NCI-H1417 (cell line): Measurements from ENCODE around the gene FANCB.

Source experiments
- DNase-seq, 3 experiments: peaks; one replicate each; lab custom pipeline; 2025; lab: John Stamatoyannopoulos, UW

Gene FANCB

DNA sequence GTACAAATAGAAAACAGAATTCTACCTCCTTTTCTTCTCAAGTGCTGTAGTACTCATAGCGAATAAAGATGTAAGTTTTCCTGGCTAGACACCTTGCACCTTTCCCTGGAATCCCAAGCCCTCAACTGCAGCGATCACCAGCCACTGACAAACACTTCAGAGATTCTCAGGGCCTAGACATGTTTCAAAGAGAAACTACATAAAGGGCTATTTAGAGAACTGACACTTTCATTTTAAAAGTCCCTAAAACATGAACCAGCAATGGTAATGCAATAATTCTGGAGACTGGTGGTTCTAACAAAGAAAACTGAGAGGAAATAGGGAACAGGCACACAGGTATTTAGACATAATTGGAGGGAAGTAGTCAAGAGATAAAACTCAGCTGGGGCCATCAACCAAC is 35.7 kb downstream of the FANCB start:
- no peak for DNase-seq

DNA sequence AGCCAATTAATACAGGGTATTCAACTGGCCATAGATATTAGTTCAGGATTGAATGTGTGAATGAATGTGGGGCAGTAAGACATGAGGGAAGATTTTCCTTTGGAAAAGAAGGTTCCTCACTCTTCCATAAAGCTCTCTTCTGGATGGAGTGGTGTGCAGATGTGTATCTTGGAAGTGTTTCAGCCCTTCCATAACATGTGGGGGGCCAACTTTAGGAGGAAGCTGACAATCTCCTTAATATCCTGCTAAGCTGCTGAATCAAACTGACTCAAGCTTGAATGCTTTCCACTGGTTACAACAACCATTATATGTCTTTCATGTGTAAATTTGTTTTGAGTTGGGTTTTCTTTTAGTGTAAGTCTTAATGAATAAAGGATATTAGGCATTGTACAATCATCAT is 40.3 kb downstream of the FANCB start:
- DNase-seq: no peak

DNA sequence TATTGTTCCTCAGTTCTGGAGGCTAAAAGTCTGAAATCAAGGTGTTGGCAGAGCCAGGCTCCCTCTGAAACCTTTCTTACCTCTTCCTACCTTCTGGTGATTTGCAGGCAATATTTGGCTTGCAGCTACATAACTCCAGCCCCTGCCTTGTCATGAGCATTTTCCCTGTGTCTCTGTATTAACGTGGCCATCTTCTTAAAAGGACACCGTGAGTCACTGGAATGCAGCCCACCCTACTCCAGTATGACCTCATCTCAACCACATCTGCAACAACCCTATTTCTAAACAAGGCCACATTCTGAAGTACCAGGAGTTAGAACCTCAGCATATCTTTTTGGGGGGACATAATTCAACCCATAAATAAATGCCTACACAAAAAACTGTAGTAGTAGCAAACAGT is 40.7 kb downstream of the FANCB start:
- no peak for DNase-seq

- no peak for DNase-seq
Observed at GRCh38 chrX:14829643-14830042, 43.2 kb downstream of the FANCB start.

DNA sequence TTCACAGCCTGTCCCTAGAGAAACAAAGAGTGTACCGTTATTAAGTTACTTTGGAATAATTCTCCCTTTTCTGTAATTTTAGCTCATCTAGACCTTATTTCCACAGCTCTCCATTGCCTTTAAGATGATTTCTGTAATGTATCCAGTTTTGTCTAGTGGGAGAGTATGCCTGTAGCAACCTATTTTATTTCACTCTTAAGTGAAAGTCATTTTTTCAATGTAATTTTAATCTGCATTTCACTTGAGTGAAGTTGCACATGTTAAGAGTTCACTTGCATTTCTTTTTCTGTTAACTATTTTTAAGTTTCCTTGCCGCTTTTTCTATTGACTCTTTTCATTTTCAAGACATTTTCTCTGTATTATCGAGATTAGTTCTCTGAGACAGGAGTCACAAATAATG is 46.5 kb downstream of the FANCB start:
- DNase-seq: no peak

- DNase-seq: no peak
Observed at GRCh38 chrX:14825851-14826250, 47.0 kb downstream of the FANCB start.

DNA sequence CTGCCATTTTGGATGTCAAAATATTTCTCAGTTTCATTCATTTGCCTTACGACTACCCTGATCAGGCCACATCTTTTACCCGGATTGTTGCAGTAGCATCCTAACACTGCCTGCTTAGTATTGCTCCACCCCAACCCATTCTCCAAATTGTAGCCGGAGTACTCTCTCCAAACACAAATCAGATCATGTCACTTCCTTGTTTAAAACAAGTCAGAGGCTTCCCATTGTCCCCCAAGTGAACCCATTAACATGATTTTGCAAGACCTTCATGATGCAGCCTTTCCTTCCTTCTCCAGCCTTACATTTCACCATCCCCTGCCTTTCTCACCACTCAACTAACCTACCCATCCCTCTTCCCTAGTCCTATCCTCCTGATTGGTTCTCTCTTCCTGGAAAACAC is 53.1 kb downstream of the FANCB start:
- DNase-seq: no peak

DNA sequence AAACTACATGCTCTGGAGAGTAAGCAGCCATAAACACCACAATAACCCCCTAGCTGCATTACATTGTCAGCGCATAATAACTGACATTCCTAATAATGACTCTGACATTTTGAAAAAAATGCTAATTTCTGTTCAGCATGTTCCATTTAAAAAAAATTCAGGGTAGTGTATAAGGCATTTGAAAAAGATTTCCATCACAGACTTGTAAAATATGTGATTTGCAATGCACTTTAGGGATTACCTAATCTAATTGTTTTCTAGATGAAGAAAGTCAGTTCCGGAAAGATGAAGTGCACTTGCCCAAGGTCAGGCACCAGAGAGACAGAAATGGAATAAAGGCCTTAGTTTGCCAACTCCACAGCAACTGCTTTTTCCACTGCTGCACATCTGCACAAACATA is 55.3 kb downstream of the FANCB start:
- no peak for DNase-seq

- DNase-seq: no peak
Observed at GRCh38 chrX:14802943-14803710, 69.7 kb downstream of the FANCB start.

DNA sequence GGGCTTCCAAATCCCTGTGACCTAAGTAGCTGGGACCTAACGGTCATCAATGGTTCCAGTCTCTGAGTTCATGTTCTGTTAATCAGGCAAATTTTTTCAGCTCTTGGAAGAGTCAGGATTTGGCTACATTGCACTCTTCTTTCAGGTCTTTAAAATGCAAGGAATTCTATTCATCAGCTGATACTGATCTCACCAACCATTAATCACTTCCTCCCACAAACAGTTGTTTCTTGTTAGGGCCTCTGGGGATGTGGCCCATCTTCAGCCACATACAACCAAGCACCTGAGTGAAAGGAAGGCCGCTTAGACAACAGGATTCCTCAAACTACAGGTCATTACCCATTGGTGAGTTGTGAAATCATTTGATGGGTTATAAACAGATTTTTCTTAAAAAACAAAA is 71.7 kb downstream of the FANCB start:
- DNase-seq: no peak

DNA sequence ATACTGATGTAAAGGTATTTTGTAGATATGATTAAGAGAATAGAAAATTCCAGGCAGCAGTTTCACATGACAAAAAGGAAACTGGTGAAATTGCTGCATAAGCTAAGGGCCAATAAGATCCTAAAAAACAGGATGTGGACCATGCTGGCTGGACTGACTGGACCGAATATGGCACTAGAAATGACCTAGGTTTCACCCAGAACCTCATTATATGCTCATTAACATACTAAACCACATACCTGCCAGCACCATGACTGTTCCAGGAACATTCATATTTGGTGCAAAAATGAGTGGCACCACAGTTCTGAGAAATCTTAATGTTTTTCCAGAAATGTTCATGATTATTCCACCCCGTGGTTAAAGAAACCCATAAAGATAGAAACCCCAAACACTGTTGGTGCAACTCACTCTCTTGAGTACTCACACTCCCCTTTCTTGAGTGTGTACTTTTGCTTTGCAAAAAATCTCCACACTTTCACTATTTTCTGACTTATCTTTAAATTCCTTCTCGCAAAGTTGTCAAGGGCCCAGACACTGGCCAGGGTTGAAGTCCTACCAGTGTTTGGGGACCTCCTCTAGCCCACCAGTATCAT is 74.0 kb downstream of the FANCB start:
- no peak for DNase-seq
